Fibroblast of skin of left quadriceps (primary cell): ENCODE results near the gene PRR27.
A peak's percentile ranks its signal among the peaks of the same experiment; 100 is the strongest.

Source experiments
- DNase-seq, 2 experiments: peaks; one replicate each; pipeline ENCODE4 v3.0.0-alpha.2; 2013; ENCODE audit warnings: low read depth in 2 of 2

PRR27 gene

DNA sequence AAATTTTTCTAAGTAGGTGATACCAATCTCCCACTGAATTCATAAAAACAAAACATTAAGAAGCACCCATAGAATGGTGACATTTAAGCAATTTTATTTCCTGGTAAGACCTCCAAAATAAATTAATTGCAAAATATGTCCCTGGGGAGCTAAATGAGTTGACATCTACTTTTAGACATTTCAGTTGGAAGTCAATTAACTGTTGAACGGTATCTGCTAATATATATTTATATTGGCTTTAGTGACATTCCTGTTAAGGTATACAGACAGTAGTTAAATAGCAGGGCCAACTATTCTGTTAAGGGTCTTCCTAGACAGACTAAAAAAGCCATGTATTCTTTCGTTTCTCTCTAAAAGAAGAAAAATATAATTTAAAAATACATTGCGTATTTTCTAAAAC, at the start of gene PRR27:
Gene PRR27 (plus strand): TSS at position 301 of the 400 bp plus-strand sequence. CDS start 139 bp downstream, outside the sequence.
- no peak for DNase-seq

GRCh38 chr4:70110917-70111316, 43.1 kb upstream of the PRR27 start:
- DNase-seq = no peak

DNA sequence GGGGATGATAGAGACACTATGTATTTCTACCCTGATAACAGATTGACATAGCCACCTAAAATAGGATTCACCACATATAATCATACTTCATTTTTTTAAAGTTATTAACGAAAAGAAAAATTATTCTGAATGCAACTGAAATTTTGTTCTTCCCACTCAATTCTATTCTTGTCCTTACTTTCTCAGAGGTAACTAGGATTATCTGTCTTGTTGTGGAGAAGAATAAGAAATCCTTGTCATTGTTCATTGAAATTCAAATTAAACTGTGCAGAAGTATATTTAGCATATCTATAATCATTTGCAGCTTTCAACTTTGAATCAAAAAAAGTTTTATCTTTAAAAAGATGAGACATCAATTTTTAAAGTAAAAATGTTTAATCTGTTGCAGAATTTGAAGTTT, 40.4 kb upstream of the PRR27 start:
- no peak for DNase-seq

DNA sequence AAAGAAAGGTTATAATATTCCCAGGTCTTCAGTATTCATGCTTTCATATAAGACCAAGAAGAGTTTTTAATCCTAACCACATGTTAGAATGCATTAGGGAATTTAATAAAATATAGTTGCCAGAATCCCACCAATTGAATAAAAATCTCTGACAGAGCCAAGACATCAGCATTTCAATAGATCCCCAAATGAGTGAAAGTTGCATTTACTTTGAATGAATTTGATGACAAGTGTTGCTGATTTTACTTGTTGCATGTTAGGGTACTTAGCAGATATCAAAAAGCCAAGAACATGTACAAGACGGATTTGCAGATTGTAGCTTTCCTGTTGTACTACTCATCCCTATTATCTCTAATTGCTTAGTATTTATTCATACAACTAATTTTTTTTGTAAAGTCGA, 39.9 kb upstream of the PRR27 start:
- DNase-seq = no peak

- DNase-seq = no peak
Measured at GRCh38 chr4:70120323-70120722, 33.7 kb upstream of the PRR27 start.

- DNase-seq = no peak
Measured at GRCh38 chr4:70133473-70133872, 20.6 kb upstream of the PRR27 start.

GRCh38 chr4:70138751-70139150, 15.3 kb upstream of the PRR27 start:
- DNase-seq = no peak

GRCh38 chr4:70151271-70151670, 2.8 kb upstream of the PRR27 start:
- no peak for DNase-seq

- no peak for DNase-seq
Measured at GRCh38 chr4:70152088-70152487, 1.9 kb upstream of the PRR27 start.

GRCh38 chr4:70158576-70158975, 4.5 kb downstream of the PRR27 start:
- DNase-seq = no peak

DNA sequence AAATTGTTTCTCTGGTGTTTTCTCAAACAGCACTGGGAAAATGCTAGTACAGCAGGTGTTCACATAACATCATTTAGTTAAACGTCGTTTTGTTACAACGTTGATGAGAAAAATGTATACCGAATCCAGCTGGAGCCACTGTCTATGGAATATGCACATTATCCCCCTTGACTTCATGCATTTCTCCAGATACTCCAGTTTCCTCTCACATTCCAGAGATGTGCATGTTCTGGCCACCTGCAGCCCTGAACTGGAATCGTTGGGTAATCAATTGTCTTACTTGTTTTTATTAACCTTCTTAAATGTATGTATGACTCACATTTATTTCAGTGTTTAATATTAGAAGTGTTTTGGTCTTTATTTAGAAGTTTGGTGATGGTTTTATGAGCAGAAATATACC, 23.1 kb downstream of the PRR27 start:
- DNase-seq = no peak

DNA sequence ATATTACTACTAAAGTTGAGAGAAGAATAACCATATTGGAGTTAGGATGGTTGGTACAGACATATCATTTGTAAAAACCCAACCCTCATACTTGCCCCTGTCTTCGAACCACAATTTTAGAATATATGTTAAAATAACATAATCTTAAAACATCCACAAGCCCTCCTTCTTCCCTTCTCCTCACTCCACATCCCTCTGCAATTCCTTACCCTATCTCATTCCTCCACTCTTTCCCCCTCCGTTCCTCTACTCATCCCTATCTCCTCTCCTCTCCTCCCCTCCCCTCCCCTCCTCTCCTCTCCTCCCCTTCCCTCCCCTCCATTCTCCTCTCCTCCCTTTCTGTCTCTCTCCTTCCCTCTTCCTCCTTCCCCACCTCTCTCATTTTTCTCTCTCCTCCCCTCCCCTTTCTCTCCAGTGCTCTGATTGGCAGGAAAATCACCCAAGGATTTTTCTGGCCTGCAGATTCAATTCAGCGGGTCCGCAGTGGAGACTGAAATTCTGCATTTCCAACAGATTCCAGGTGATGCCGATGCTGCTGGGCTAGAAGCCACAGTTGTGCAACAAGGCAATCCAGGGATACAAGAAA, 24.1 kb downstream of the PRR27 start:
- no peak for DNase-seq

DNA sequence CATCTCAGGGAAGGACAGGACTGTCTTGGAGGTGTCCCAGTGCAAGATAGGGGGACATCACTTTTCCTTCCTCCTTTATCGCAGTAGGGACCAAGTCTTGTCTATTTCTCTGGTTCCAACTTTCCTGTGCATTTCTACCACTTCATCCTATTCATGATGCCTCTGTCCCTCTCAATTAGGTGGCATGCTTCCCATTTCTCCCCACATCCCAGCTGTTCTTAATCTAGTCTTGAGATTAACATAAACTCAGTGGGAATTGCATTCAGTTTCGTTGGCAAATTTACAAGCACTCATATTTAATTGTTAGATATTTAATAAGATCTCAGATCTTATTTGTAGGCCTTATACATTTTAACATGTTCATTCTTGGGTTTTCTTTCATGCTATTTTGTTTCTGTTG, 25.8 kb downstream of the PRR27 start:
- no peak for DNase-seq

DNA sequence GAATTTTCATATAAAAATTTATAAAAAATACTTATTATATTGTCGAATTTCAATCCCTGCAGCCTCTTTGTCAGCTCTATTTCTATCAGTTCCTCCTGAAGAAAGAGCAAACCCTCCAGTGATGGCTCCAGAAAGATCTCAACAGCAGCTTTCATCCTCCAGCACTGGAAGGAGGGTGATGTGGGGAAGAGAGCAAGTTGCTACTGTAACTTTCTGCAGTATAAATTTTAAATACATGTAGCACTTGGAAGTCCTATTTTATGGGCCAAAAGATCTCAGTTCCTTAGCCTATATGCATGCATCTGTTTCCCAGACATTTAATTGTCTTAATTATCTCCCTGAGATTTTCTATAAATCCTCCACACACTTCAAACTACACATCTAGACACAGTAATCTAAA, 27.8 kb downstream of the PRR27 start:
- DNase-seq = no peak

DNA sequence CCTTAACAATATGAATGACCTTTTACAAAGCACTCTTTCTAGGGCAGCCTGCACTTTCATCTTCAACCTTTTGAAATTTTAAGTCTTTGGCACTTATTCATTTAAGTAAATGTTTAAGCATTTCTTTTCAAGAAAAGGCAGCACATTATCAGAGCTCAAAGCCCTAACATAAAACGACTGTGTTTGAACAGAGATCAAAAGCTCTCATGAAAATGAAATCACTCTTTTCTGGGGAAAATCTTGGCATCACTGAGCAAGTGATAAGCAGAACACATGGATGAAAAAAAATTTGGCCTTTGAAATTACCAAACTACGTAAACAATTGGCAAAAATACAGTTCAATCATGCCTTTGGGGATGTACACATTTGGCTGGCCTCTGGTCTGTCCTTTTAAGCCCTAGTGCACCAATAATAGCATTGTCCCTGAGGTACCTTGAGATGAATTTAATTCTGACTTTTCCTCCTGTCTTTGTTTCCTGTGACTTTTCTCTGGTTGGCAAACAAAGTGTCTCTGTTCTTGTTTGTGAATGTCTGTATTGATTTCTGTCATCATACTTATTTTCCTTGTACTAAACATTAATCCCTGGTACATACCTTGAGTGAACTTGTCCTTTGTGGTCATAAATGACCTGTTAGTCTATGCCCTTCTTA, 28.6 kb downstream of the PRR27 start:
- DNase-seq = no peak

- peak; percentile 4 to 12 for DNase-seq
Measured at GRCh38 chr4:70183168-70183939, 29.3 kb downstream of the PRR27 start.

GRCh38 chr4:70183940-70184246, 29.9 kb downstream of the PRR27 start:
- DNase-seq = no peak

DNA sequence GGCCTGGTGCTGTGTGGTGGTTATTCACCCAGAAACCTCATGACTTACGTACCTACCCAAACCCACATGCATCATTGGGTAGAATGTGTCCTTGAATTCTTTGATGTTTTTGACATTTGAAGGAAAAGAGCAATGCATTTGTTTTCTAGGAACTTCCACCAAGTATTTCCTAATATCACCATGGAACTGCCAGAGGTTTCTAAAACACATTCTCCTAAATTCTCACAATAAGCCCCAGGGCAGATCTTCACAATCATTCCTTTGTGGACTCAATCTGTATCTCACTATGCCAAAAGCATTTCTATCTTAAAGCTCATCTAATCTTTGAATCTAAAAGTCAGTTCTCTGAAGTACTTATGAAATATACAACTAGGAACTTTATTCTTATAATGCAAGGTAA, 33.2 kb downstream of the PRR27 start:
- no peak for DNase-seq

DNA sequence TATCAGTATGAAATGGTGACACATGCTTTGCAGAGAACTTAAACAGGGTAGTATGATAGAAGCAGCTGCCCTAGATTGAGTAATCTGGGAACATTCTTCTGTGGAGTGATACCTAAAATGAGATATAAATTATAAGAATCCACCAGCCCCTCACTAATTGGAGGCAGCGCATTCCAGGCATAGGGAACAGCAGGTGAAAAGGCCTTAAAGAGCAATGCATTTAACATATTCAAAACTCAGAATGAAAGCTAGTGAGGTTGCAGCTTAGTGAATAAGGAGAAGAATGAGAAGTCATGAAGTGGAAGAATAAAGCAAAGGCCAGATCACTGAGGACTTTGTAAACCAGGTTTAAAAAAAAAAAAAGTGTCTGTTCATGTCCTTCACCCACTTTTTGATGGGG, 36.5 kb downstream of the PRR27 start:
- DNase-seq = no peak

DNA sequence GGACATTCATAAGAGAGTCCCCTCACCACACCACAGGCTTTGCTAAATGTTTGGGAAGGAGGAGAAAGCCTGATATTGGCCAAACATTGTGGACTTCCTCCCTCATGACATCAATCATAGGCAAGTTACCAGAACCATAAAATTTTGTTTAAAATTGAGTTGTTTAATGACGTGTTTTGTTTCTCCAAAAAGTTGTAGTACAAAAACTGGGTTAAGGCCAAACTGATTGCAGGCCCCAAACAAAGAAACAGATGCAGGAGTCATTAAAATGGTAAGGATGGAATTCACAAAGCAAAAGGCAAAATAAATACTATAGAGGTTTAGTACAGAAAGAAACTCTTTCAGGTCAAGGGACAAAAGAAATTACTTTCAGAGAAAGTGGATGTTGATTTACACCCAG, 37.6 kb downstream of the PRR27 start:
- DNase-seq = no peak

DNA sequence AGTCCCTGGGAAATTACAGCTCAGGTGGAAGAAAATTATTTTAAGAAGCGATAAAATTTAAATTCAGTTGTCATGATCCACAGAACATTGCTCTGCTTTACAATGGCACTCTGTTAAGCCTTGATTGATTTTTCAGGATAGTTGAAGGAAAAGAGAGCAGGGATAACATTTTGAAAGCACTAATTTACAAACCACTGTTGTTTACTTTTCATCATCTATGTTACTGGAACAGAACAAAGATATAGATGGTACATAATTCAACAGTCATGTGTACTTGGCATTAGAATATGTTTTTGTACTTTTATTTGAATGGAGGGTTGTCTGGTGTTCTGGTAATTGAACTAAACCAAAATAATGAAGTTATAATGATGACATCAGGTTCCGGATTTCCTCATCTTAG, 38.9 kb downstream of the PRR27 start:
- DNase-seq = no peak

GRCh38 chr4:70195425-70195824, 41.4 kb downstream of the PRR27 start, which contains the start of gene ODAM:
Gene ODAM, plus strand, starts transcription at chr4:70195725. Its CDS starts 819 bp downstream, at chr4:70196544.
- DNase-seq = no peak

DNA sequence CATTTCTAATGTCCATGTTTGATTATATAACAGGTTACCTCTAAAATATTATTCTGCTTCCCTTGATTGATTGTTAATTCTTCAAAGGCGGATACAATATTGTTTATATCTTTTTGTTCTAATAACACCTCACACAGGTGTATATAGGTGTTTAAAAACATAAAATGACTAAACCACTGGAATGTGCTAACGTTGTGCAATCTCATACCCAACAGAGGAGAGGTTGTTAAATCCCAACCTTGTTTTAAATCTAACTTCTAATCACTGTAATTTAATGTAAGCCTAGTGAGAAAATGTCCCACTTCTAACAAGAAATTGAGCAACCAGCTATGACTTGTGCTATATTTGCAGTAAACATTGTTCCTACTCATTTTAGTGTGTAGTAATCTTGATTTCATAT, 42.8 kb downstream of the PRR27 start:
- no peak for DNase-seq
